Measurements from ENCODE around the gene AGMO.
"Not testable (repeated sequence)": the region's sequence is repeated elsewhere in the genome, so short reads cannot be mapped to it uniquely, and the experiment has no call there.

The AGMO gene

DNA sequence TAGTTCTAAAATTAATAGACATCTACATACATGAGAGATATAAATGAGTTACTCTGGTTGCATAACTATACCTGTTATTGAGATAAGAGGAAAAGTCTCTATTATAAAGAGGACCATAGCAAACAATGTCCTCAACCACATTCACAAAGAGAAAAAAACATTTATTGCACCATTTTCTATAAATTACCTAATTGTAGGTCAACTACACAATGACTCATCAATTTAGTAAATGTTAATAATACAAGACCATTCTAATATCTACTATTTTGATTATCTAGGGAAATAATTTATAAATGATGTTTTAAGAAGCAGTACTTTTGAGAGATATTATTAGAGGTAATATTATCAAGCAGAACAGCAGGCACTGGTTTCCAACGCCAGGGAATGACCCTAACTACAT, 246.1 kb downstream of the AGMO start:
- DNase-seq (ENCODE audit: low read depth), result no peak

DNA sequence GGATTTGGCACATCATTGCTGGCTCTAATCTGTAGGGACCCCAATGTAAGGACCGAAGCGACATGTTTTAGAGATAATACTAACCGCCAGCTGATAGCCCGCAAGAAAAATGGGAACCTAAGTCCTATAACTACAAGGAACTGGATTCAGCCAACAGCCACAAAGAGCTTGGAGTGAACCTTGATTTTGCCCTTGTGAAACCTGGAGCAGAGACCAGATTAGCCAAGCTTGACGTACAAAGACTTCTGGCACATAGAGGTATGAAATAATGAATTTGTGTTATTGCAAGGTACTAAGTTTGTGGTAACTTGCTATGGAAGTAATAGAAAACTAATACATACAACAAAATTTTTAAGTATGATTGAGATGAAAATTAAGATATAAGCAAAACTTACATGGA, 246.9 kb downstream of the AGMO start:
- no peak for DNase-seq (ENCODE audit: low read depth)

DNA sequence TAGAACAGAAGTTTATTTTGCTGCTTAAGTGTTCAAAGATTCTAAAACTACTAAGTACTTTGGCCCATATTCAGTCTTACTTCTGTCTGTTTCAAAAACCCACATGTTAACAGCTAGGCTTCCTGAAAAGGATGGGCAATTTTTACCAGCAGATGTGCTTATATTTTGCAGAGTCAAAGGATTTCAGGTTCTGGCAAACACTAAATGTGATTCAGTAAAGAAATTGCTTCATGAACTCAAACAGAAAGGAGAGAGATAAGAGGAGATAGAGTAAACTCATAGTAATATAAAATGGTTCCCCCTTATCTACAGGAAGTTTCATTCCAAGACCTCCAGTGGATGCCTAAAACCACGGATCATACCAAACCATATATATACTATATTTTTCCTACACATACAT, 248.5 kb downstream of the AGMO start:
- DNase-seq (ENCODE audit: low read depth), result no peak

DNA sequence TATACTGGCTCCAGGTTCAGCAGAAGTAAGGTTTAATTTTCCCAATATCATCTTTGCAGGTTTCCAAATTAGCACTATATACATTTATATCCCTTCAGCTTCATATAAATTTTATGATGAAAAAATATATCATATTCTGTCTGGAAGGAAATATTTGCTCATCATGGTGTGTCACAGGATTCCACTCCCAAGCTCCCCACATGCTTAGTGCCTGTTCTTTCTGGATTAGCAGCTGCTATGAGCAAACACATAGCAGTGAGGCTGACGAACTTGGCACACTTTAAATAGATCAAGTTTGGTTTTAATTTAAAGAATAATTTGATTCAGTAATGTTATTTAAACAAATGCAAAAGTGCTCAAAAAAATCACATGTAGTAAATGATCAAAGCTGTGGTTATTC, 251.9 kb downstream of the AGMO start:
- peak; percentile 15 for DNase-seq (ENCODE audit: low read depth)

DNA sequence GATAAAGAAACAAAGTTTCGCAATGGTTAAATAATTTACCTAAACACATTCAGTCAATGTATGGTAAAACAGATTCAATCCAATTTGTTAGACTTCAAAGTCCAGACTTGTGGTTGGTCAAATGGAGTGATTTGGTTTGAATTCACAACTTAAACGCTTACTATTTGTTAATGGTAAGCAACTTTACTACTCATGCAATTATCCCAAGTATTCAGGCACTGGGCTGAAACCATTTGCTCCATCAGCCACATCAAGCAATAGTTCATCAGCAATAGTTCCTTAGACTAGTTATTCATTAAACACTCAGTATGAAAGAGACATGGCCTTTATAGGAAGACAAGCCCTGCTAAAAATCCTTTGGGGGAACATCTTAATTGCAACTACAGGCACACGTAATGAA, 253.0 kb downstream of the AGMO start:
- DNase-seq (ENCODE audit: low read depth), result no peak

DNA sequence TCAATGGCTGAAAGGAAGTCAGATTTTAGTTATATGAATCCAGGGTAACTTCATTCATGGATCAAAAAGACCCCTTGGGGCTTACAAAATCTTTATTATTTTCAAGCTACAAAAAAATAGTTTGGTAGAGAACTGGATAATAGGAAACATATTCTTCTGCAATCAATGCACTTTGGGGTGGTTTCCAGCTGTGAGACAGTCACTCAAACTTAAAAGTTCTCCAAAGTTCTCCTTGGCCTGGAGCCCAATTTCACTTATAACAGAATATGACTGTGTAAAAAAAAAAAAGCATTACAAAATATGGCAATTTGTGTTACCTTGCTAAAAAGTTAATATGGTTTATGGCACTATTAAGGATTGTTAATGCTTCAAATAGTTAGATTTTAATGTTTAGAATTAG, 255.5 kb downstream of the AGMO start:
- no peak for DNase-seq (ENCODE audit: low read depth)

DNA sequence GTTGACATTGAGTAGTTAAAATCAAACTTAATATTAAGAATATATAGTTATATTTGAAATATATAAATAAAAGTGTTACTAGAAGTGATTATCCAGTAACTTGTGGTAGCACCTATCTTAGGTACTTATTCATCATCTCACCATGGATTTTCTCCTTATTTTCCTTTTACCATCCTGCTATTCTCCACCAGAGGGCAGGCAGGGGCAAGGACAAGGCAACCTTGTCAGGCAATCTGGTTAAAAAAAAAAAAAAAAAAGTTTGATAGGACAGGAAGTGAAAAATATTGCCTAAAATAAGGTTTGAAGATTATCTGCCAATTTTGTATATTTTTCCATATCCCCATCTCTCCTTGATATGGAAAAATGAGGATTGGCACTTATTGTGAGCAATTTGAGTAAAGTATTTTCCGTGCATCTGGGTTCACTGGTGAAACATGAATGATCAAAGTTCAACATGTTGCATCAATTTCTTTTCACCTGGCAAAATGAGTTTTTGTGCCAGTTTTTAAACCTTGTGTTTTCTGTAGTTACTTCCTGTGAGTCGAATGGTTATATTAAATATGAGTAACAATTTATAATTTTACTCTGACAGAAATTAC, 256.7 kb downstream of the AGMO start:
- DNase-seq (ENCODE audit: low read depth), result peak; percentile 32

DNA sequence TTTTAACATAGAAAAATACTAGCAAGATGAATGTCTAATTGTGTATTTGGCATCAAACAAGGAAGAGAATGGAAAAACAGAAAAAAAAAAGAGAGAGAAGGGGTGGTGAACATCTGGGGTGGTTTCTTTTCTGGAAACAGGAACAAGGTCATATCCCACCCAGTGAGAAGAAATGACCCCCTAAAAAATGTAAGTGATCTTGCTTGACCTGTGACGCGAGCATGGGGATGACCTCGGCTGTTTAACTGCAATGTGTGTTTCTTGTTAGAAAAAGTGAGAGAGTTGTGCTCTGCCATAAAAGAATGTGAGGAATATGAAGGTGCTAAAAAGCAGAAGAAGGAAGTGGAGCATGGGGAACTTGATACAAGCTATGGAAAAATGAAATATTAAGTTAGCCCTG, 258.5 kb downstream of the AGMO start:
- no peak for DNase-seq (ENCODE audit: low read depth)

DNA sequence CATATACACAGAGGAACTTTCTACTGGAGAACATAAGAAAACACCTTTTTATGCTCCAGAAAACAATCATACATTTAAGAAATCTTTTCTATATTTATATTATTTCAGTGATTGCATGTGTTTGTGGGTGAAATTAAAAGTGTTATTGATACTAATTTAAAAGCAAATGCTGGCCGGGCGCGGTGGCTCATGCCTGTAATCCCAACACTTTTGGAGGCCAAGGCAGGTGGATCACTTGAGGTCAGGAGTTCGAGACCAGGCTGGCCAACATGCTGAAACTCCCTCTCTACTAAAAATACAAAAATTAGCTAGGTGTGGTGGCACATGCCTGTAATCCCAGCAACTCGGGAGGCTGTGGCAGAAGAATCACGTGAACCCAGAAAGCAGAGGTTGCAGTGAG, 260.8 kb downstream of the AGMO start:
- DNase-seq (ENCODE audit: low read depth), result not testable (repeated sequence)

DNA sequence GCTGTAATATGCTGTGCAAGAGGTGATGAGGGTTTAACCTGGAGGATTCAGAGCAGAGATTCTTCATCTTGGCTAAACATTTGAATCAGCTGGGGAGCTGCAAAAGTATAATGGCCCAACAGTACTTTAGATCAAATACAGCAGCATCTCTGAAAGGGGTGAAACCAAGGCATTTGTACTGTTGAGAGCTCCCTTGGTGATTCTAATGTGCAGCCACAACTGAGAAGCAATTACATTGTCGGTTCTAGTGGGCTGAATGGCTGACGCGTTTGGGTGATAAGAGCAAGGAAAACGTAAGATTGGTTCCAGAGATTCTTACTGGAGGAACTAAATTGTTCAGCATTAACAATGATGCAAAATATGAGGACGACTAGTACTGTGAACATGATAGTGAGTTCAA, 269.7 kb downstream of the AGMO start:
- DNase-seq (ENCODE audit: low read depth), result no peak

DNA sequence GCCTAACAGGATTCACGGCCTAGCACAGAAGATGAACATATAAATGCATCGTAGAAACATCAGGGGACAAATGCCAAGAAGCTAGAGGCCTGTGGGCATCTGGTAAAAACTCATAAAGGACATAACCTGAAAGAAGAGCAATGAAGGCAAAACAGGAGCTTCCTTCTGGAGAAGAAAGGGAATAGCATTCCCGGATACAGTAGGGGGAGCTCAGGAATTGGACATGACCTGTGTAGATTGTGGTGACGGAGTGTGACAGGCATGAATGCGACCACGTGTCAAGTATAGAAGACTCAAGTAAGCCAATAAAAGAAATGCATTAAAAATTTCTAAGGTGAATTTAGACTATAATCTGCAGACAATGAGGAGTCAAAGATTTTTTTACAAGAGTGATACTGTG, 270.1 kb downstream of the AGMO start:
- no peak for DNase-seq (ENCODE audit: low read depth)

DNA sequence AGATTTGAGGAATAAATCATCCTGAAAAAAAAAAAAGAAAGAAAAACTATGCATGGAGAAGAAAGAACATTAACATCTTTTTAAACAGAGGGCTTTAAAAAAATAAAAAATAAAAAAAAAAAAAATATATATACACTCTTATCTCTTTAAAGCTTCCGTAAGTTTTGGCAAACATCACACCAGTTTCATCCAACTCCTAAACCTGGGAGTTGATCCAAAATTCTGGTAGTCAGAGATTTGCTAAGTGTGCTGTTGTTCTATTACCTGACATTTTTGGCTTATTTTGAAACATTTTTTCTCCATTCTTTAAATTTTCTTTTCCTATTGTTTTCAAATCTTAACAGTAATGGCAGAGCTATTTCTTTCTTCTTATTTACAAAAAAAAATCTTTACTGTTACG, 273.1 kb downstream of the AGMO start:
- no peak for DNase-seq (ENCODE audit: low read depth)

DNA sequence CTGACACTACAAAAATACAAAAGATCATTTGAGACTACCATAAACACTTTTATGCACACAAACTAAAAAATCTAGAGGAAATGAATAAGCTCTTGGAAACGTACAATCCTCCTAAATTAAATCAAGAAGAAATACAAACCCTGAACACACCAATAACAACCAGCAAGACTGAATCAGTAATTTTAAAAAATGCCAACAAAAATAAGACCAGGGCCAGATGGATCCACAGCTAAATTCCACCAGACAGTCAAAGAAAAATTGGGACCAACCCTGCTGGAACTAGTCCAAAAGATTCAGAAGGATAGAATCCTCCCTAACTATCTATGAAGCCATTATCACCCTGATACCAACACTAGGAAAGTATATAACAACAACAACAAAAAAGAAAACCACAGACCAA, 277.4 kb downstream of the AGMO start:
- DNase-seq (ENCODE audit: low read depth), result no peak

DNA sequence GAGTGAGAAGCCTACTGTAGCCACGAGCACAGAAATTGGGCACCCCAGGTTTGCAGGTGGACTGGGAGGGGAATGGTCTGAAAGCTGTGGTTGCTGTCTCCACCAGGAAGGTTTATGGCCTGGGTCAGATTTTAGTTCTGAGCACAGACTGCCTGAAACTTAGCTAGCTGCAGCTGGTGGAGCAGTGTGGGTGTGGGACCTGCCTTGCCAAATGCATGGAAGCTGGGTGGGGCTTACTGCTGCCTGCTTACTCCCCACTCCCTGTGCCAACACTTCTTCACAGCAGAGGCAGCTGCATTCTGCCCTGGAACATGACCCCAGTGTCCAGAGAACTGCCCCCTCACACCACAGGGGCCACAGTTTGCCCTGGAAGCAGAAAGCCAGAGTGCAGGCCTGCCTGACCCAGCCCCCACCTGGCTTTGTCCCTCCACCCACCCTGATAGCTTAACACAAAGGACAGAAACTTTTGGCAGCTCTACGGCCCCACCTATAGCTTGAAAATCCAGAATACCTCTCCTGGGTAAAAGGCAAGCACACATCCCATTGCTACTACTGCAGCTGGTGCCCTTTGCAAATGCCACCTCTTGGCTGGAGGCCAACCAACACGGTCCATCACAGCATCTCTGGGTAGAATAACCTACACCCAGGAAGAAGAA, 281.6 kb downstream of the AGMO start:
- no peak for DNase-seq (ENCODE audit: low read depth)

DNA sequence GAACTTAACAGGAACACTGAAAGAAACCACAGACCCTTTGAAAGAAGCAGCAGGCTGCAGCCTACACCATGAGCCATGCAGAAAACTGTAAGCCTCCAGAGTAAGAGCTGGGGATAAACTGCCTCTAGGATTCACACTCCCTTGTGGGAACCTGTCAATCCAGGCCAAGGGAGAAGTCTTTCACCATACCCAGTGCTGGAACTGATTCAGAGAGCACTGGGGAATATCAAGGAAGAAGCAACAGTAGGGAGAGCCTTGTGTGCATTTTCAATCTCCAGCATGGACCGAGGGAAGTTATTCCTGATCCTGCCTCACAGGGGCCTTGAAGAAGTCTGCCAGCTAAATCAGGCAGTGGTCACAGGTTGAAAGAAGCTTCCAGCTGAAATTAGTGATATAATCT, 282.2 kb downstream of the AGMO start:
- DNase-seq (ENCODE audit: low read depth), result no peak

DNA sequence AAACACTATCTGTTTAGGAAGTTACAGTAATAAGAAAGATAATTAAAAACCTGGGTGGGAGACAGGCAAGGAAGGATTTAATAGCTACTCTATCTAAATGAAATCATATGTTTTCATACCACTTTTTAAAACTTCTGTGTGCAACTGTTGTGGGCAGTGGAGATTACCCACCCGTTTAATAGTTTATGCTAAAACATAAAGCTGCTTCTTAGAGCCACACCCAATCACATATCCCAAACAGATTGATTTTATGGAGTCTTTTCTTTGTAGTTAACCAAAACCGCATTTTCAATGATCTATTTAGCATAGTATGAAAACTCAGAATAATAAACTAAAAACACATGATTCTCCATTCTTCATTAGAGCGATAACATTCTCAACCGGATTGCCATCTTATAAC, 304.1 kb downstream of the AGMO start:
- DNase-seq (ENCODE audit: low read depth), result no peak

DNA sequence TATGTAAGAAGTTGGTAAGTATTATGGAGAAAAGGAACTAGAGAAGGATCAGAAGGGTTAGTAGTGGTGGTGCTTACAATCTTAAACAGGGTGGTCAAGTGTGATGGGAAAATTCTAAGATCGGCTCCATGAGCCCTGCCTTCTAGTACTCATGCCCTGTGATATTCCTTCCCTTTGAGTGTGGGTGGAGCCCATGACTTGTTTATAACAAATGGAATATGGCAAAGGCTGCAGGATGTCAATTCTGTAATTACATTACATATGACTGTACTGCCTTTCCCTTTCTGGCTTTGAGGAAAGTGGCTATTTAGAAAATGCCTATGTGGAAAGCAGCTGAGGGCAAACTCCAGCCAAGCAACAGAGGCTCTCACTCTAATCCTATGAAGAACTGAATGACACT, 309.6 kb downstream of the AGMO start:
- no peak for DNase-seq (ENCODE audit: low read depth)

DNA sequence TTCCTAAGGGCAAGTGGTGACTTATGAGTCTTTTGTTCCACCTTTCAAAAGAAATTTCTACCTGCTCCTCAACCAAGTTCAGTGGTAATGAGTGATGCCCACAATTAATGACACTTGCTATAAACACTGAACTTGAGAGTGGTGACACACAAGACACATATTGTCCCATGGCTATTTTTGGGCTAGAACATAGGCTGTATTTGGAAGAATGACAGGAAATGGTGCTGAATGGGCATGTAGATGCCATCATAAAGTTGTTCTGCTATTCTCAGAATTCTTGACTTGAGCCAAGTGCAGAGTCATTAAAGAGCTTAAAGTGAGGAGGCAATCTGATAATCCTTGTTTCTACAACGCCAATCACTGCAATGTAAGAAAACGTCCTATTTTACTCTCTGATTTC, 313.3 kb downstream of the AGMO start:
- DNase-seq (ENCODE audit: low read depth), result no peak

DNA sequence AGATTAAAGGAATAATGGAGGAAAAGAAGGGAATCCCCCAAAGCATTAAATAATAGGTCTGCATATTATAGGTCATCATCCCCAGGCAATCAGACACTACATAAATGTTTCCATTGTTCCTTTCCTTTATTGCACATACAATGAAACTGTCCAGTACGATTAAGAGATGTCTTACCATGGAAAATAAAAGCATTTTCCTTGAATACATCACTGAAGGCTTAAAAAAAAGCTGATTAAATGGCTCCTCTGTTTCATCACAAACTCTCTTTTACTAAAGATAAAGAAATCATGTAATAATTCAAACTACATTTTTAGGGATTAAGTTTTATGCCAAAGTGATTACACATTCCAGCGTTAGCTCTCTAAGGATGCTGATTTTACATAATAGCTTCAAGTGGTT, 316.0 kb downstream of the AGMO start:
- DNase-seq (ENCODE audit: low read depth), result no peak

DNA sequence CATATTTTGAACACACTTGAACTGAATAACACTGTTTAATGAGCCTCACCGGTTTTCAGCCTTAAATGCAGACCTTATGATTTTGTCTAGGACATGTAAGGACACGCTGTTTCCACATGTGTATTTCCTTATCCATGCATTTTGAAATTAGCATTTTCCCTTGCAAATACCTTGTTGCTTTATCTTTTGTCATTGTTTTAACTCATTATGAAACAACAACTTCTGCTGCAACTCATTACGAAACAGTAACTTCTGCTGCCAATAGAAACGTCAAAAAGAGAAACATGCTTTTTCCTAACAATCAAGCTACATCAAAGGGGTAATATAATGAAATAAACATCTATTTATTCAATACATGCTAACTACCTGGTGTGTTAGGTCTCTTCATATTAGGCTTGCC, 322.0 kb downstream of the AGMO start:
- DNase-seq (ENCODE audit: low read depth), result no peak

DNA sequence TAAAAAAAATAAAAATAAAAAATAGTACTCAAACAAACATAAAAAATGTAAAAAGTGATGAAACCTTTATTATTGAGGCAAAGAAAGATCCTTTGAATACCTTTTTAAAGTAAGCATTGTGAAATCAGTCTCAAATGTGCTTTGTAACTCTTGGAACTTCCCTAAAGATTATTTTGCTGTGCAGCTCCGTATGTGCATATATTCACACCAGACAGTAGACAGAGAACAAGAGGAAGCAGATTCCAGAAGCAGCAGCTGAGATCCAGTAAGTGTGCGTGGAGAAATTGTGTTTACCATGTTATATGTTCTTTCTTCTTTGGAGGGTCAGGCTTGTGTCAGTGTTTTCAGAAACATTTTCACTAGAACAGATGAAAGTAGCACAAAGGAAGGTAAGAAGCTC, 324.9 kb downstream of the AGMO start:
- DNase-seq (ENCODE audit: low read depth), result no peak

DNA sequence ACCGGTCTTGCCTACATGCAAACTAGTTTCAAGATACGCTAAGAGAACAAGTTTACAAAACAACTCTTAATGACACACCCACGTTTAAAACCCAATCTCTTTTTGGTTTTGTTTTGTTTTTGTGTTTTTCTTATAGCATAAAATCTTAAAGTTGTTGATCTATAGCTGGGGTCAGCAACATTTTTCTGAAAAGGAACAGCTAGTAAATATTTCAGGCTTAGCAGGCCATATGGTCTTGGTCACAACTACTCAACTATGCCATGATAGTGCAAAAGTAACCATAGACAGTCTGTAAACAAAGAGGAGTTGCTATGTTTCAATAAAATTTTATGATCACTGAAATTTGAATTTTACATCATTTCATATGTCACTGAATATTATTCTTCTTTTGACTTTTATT, 327.4 kb downstream of the AGMO start:
- no peak for DNase-seq (ENCODE audit: low read depth)

DNA sequence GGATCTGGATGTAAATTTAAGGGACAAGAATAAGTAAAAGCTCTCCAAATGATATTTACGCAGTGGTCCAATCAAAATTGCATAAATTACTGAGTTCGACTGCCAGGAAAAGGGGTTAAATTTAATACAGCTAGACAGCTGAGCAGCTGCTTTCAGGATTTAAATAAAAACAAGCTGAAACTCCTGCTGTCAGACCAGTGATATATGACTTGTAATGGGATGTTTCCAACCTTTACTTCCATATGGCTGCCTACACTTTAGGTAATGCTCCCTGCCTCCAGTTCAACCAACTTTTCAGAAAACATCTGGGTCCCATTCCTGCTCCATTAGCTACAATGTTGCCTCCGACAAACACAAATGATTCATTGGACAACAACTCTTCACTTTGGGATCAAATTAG, 333.0 kb downstream of the AGMO start:
- DNase-seq (ENCODE audit: low read depth), result peak; percentile 24

DNA sequence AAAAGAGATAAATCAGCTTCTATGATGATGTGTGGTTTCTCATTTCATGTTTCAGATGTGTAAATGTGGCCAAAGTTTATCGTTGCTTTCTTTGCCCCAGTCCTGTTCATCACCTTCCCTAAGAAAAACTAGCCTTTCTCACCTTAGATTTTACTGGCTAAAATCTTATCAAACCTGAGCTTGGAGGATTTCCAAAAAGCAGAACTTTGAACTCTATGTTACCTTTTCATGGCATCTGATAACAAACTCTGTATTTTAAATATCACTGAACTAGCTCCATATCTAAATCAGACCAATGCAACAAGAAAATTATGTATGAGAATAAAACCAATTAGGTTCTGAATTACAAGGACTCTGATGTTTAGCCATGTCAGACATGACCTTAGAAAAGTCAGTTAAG, 335.8 kb downstream of the AGMO start:
- DNase-seq (ENCODE audit: low read depth), result no peak

DNA sequence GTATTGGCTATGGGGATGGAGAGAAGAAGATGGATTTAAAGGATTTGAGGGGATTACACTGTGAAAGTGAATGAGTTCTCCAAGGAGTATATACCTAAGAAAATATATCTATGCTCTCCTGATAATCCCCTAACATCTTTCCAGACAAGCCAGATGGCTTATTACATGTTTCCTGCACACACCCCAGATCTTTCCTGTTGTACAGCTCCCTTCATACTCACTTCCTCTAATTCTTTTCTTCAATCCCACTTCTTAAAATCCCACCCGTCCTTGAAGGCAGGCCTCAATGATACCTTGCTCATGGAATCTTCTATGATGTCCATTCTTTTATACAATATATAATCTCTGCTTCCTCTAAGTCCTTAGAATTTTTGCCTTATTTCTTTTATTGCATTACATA, 342.1 kb downstream of the AGMO start:
- DNase-seq (ENCODE audit: low read depth), result no peak
